Dermis lymphatic vessel endothelial cell (primary cell): Measurements from ENCODE around the gene MPRIP. TPM values are rescaled to one million over a fixed set of nuclear protein-coding genes. Genes with fewer than 3 reads are reported as not detected.

ENCODE experiments used
- total RNA-seq: library from RNA; depleted of rRNA; stranded (reverse); fragments of >200 nt; gene quantifications from 2 replicates; pipeline ENCODE4 v1.2.1, GENCODE V29; 2014

Gene MPRIP
- 89.1 and 104 TPM in 2 replicates for total RNA-seq

DNA sequence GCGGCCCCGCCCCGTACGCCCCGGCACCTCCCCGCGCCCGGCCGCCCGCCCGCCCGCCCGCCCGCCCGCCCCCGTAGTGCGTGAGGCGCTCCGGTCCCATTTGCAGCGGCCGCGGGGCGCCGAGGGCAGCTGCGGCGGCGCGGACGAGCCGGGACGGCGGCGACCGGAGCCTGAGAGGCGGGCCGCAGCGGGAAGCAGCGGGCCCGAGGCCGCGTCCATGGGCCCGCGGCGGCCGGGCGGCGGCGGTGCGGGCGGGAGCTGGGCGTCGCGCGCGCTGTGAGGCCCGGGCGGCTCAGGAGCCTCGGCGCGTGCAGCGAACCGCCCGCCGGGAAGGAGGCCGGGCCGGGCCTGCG lies at the start of gene MPRIP:
Gene MPRIP (plus strand): TSS at position 74 of the 353 bp plus-strand sequence. CDS start 392 bp downstream, outside the sequence.

DNA sequence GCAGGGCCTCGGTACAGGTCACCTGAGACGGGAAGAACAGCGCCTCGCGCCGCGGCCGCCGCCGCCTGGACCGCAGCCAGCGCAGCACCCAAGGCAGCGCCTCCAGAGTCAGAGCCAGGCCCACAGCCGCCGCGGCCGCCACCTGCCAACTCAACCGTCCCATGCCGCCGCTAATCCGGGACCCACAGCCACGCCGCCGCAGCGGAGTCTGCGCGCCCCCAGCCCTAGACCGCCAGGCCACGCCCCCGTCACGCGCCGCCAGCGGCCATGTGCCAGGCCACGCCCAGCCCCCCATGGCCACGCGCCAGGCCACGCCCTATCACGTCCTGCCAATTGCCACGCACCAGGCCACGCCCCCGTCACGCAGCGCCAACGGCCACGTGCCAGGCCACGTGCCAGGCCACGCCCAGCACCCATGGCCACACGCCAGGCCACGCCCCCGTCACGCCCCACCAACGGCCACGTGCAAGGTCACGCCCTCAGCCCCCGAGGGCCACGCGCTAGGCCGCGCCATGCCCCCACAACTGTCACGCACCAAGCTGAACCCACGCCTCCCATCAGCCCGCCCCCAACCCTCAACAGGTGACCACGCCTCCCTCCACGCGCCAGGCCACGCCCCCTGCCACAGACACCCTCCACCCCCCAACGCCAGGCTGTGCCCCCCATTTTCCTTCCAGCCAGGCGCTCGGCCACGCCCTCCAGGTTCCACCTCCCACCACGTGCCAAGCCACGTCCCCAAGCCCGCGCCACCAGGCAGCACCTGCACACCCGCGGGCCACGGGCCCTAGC lies 164.1 kb downstream of the MPRIP start, which contains the start of gene PLD6:
Gene PLD6 (minus strand): TSS at position 210 of the 789 bp plus-strand sequence. CDS start 47 bp downstream, at position 163.

DNA sequence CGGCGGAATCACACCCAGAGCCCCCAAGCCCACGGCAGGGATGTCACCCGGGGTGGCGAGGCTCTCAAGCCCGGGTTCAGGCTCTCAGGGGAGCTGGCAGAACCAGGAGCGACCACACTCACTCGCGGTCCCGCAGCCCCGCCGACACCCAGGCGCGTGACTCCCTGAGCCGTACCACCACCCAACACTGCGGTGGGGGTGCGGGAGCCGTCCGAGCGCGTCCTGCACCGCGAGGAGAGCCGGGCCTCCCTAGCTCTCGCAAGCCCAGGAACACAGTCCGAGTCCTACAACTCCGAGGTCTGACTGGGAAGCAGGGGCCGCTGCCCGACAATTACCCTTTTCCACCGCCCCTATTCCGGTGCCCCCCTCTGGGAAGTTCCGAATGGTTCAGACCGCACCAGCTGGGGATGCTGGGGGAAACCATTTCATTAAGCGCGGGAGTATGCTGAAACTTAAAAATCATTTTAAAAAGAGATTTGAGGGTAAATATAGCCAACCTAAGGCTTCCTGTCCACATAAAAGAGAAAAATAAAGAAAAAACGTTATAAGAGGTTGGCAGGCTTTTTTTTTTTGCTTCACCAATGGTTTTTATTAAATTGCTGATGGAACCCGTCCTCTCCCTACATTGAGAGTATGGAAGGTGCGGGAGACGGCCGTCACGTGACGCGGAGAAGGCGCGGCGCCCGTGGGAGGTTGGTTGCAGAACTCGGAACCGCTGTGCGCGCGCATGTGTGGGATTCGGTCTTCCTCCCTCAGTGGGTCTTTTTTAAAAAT lies 195.0 kb downstream of the MPRIP start, which contains the start of gene FLCN:
Gene FLCN (minus strand): TSS at position 143 of the 774 bp plus-strand sequence. CDS start 9,031 bp downstream, outside the sequence.

Other genes starting within 250 kb of the MPRIP start
- gene TNFRSF13B, start 70.3 kb upstream of the MPRIP start, total RNA-seq, result not detected in 2 replicates
- 1.2 and 4.0 TPM in 2 replicates for gene PLD6, start 163.9 kb downstream of the MPRIP start, total RNA-seq
- 65.3 and 67.7 TPM in 2 replicates for gene FLCN, start 194.7 kb downstream of the MPRIP start, total RNA-seq
- gene COPS3, start 238.8 kb downstream of the MPRIP start, total RNA-seq, result 66.2 and 84.2 TPM in 2 replicates